Erythroblast (primary cell): Measurements from ENCODE around the gene AGAP1.

Experiments used
- GATA1 ChIP-seq: IDR thresholded peaks from 2 replicates; pipeline ENCODE4 v1.6.1; 2011; ENCODE audit warnings: low read depth, mild to moderate bottlenecking, control low read depth, low read length, moderate library complexity
- POLR2A ChIP-seq: IDR thresholded peaks from 2 replicates; pipeline ENCODE4 v1.6.1; 2011; ENCODE audit warnings: mild to moderate bottlenecking, low read length

DNA sequence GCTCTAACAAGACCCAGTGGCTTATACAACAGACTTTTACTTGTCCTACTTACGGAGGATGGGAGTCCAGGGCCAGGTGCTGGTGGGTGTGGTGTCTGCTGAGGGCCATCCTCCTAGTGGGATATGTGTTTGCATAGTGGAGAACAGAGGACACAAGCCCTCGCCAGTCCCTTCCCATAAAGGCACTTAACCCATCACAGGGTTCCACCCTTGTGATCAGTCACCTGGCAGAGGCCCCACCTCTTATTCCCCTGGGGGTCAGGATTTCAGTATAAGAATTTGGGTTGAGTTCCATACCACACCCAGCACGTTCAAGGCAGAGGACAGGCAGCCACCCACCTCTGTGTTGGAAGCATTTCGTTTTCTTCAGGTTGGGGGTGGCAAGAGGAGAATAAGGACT is 259.0 kb downstream of the AGAP1 start:
- TF ChIP-seq POLR2A (no peak), GATA1 (no peak)
